Activated T-cell treated with anti-CD3 and anti-CD28 coated beads for 4 hours (primary cell): ENCODE measurements around the gene UBAC2.

Experiments used
- DNase-seq: peaks from one replicate; pipeline ENCODE4 v3.0.0-alpha.2; 2020

The UBAC2 gene

GRCh38 chr13:99316224-99316623, 115.6 kb downstream of the UBAC2 start:
- no peak for DNase-seq

DNA sequence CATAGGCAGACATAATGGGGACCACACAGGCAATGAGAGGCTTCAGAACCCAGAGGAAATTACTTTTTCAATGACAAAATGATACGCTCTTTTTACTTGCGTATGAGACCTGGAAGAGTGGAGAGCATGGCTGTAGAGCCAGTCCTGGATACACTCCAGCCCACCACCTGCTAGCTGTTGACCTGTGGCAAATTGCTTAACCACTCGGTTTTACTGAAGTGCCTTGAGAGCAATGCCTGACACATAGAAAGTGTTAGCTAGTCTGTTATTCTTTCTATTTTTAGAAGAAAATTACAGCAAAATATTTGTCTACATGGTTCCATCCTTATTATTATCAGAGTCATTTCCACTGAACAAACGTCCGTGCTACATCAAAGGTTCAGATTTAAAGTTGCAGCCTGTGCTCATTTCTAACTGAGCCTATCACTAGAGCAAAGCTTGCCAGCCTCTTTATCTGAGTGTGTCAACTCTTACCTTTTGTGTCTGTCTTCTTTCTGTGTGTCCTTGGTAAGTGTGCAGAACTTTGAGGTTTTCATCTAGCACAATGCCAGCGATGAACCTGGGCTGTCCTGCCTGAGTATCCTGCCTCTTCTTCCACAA, 116.1 kb downstream of the UBAC2 start:
- DNase-seq = no peak

DNA sequence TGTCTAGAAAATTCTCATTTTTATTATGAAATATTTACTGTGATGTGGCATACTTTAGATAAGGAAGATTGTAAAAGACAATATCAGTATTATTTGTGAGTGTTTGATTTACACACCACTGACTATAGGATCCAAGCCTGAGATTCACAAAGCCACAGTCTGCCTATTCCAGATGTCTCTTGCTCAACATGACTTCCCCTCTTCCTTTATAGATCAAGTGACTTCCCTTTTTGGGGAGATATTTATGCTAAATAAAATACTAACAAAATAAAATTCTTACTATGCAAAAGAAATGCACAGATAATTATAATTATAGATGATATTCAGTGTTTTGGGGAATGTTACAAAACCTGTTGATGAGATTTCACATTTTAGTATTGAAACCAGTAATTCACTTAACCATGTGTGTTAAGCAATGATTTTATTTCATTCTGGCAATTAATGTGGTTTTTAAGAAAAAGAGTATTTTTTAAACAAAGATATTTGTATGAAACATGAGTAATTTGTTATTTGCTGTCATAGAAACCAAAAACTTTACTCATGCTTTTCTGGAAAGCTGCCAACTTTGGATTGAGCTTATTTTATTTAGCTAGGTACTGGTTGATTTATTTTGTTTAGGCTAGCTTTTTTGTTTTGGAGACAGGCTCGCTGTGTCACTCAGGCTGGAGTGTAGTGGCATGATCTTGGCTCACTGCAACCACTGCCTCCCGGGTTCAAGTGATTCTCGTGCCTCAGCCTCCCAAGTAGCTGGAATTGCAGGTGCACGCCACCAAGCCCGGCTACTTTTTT, 120.2 kb downstream of the UBAC2 start:
- no peak for DNase-seq

DNA sequence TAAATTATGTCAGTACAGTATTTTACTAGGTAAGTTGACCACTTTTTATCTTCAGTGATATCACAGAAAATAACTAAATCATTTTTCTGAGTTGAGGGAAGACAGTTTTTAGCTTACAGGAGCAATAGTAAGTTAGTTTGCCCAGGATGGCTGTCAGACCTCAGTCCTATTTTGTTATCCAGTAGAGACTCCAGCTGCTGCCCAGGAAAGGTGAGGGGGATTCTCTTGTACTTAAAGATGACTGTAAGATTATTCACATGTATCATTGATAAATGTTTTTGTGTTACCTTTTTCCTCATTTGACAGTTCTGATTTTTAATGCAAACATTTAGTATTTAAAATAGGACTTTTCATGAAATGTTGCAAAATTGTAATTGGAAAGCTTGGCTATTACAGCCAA, 121.1 kb downstream of the UBAC2 start:
- DNase-seq = no peak

DNA sequence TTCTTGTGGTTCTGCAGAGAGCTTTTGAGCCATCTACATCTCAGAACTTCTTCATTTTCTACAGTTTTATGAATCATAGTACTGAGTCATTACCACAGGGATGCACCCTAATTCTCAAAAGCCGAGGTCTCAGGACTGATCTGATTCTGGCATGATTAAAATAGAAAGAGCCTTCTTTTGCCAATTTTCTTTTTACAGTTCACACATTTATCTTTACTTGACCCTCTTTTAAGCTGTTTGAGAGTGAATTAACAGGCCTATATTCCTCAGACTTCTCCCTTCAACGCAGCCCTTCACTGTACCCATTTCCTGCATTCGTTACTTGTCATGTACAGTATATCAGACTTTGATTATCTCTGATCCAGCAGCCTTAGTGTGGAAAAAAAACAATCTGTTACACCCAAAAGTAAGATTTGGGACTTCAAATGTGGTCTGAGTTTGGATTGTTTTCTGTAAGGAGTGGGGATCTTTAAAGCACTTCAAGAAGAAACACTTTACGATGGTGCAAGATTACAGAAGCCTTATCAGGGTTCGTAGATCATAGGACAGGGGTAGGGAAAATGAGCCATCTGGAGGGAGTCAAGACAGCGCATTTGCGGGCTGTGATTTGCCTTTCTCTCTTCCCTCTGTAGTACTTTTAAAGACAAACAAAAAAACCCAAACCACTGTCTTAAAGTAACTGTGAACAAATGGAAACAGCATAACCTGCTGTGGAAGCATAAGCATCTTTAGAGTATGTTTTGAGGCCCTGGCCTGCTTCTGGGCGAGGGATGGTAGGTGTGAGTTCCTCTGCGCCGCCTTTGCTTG, 121.8 kb downstream of the UBAC2 start:
- no peak for DNase-seq

- no peak for DNase-seq
Observed at GRCh38 chr13:99323488-99323887, 122.8 kb downstream of the UBAC2 start.

DNA sequence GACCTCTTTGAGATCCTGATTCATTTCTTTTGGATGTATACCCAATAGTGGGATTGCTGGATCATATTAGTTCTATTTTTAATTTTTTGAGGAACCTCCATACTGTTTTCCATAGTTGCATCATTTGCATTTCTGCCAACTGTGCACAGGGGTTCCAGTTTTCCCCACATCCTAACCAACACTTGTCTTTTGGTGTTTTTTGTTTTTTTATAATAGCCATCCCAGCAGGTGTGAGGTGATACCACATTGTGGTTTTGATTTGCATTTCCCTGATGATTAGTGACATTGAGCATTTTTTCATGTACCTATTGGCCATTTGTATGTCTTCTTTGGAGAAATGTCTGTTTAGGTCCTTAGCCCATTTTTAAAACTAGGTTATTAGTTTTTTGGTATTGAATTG, 125.4 kb downstream of the UBAC2 start:
- no peak for DNase-seq

- DNase-seq = no peak
Observed at GRCh38 chr13:99327126-99327525, 126.5 kb downstream of the UBAC2 start.

DNA sequence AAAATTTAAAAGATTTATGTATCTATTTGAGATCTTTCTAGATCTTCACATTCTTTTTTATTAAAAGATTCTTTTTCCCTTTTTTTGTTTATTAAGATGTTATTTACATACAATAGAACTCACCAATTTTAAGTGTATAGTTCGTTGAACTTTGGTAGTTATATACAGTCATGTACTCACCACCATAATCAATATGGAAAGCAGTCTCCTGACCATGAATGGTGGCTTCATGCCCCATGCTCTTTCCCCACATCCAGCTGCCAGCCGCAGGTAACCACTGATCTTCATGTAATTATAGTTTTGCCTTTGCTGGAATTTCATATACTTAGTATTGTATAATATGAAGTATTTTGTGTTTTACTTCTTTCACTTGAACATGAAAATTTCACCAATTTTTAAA, 127.1 kb downstream of the UBAC2 start:
- no peak for DNase-seq

- DNase-seq = no peak
Observed at GRCh38 chr13:99329477-99329876, 128.8 kb downstream of the UBAC2 start.

- no peak for DNase-seq
Observed at GRCh38 chr13:99330942-99331341, 130.3 kb downstream of the UBAC2 start.

- DNase-seq = no peak
Observed at GRCh38 chr13:99331881-99332293, 131.2 kb downstream of the UBAC2 start.

GRCh38 chr13:99332456-99332855, 131.8 kb downstream of the UBAC2 start:
- no peak for DNase-seq

- DNase-seq = no peak
Observed at GRCh38 chr13:99334221-99334620, 133.6 kb downstream of the UBAC2 start.

DNA sequence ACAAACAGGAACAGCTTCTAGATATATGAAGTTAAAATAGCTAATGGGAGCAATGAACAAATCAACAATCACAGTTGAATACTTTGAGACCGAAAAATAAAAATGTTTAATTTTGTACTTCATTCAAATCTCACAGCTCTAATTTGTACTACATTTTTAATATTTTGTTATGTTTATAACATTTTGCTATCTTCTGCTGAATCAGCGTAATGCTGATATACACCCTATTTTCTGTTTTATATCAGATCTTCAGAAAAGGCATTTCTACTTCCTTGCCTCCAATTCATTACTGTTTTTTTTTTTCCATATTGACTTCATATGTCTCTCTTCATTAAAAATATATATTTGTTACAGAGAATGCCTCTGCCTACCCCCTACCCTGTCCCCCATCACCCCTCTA, 134.4 kb downstream of the UBAC2 start:
- DNase-seq = no peak

DNA sequence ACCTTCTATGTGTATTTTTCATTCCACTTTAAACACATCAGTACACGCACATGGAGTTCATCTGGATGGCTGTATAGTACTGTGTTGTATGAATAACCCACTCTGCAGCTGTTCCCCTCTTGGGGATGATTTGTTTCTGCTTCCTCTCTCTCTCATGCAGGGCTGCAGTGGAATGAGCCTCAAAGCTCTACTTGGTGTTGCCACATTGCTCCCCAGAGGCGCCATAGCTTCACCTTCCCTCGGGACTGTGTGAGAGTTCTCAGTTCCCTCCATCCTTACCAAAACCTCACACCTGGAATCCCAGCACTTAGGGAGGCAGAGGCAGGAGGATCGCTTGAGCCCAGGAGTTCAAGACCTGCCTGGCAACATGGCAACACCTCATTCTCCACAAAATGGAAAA, 134.9 kb downstream of the UBAC2 start:
- DNase-seq = no peak

DNA sequence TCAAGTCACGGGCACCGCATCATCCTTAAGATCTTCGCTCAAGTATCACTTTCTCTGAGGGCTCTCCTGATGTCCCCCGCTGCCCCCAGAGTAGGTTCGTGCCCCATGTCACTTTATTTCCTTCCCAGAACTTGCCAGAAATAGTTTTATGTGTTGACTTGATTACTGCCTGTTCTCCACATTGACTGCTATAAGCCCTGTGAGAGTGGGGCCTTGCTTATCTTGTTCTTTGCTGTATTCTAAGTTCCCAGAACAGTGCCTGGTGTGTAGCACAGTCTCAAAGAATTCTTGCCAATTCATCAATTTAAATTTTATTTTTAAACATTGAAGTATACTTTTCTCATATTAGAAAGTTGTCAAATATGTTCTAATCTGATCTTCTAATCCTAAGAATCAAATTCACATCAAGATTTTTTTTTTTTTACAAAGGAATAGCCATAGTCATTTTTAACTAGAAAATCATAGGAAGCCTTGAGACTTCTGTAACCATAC, 138.6 kb downstream of the UBAC2 start:
- DNase-seq = no peak

- DNase-seq = peak; percentile 27
Observed at GRCh38 chr13:99339736-99340397, 139.2 kb downstream of the UBAC2 start.

DNA sequence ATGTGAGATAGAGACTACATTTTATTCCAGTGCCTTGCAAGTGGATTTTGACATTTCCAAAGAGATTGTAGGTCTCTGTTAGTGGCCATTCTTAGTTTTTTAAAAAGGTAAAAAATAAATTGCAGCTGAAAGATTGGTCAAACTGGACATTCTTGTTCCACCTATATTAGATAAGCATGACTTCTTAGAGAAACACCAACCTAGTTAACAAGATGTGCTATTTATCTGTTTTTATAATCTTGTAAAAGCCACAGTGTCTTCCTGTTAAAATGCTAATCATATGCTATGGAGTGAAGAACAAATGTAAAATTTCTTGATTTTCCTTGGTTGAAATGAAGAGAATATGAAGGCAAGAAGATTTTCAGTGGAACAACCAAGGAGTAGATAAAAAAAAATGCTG, 140.0 kb downstream of the UBAC2 start:
- no peak for DNase-seq

- no peak for DNase-seq
Observed at GRCh38 chr13:99341969-99342722, 141.5 kb downstream of the UBAC2 start.

GRCh38 chr13:99342723-99343315, 142.2 kb downstream of the UBAC2 start:
- DNase-seq = no peak

DNA sequence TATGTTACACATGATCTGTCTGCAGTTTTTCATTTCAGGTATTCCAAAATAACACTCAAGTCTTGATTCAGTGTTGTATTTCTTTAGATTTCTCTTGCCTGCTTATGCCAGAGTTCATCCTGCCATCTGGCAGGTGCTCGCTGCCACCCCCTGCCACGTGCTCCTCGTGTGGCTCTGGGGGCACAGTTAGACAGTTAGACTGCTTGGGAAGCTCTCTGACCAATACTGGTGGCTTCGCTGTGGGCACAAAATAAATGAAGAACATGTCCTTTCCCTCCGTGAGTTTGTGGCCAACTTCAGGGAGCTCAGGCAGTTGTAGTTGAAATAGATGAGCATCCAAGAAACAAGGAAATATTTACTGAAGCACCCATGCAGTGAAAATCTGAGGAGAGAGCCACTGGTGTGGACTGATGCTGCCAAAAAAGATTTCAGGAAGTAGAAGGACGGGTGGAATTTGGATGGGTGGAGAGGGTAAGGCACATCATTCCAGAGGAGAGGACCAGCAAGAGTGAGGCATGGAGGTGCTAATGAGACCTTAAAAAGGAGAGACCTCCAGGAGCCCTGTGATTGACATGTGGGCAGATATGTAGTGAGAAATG, 144.1 kb downstream of the UBAC2 start:
- DNase-seq = no peak
